Fibroblast of peridontal ligament (primary cell): ENCODE results near the gene TMEM179.
"Not testable (repeated sequence)": the region's sequence is repeated elsewhere in the genome, so short reads cannot be mapped to it uniquely, and the experiment has no call there.

Experiments
- DNase-seq: peaks from one replicate; pipeline ENCODE4 v3.0.0-alpha.2; 2010; ENCODE audit errors: extremely low read depth

Gene TMEM179

GRCh38 chr14:104637546-104638003, 33.0 kb upstream of the TMEM179 start:
- DNase-seq = no peak

- DNase-seq = not testable (repeated sequence)
These were observed 32.4 kb upstream of the TMEM179 start for GRCh38 chr14:104636846-104637545.

GRCh38 chr14:104636131-104636530, 31.6 kb upstream of the TMEM179 start:
- no peak for DNase-seq

GRCh38 chr14:104635717-104636116, 31.1 kb upstream of the TMEM179 start:
- DNase-seq = no peak

- no peak for DNase-seq
These were observed 30.5 kb upstream of the TMEM179 start for GRCh38 chr14:104634886-104635570.

- DNase-seq = no peak
These were observed 29.7 kb upstream of the TMEM179 start for GRCh38 chr14:104634138-104634760.

GRCh38 chr14:104633276-104634137, 28.9 kb upstream of the TMEM179 start:
- no peak for DNase-seq

- no peak for DNase-seq
These were observed 28.2 kb upstream of the TMEM179 start for GRCh38 chr14:104632781-104633180.

GRCh38 chr14:104624939-104625338, 20.4 kb upstream of the TMEM179 start:
- DNase-seq = no peak

- DNase-seq = no peak
These were observed 9.7 kb upstream of the TMEM179 start for GRCh38 chr14:104614126-104614812.

GRCh38 chr14:104611881-104612280, 7.3 kb upstream of the TMEM179 start:
- DNase-seq = no peak

GRCh38 chr14:104610749-104611310, 6.3 kb upstream of the TMEM179 start:
- no peak for DNase-seq

- DNase-seq = no peak
These were observed 5.1 kb upstream of the TMEM179 start for GRCh38 chr14:104609666-104610065.

GRCh38 chr14:104603711-104604401, 716 bp downstream of the TMEM179 start:
- DNase-seq = no peak

GRCh38 chr14:104602933-104603325, 1.6 kb downstream of the TMEM179 start:
- no peak for DNase-seq

- DNase-seq = no peak
These were observed 2.1 kb downstream of the TMEM179 start for GRCh38 chr14:104602315-104602932.

GRCh38 chr14:104601786-104602185, 2.8 kb downstream of the TMEM179 start:
- DNase-seq = no peak

- no peak for DNase-seq
These were observed 3.8 kb downstream of the TMEM179 start for GRCh38 chr14:104600805-104601204.

- no peak for DNase-seq
These were observed 4.4 kb downstream of the TMEM179 start for GRCh38 chr14:104600141-104600643.

- no peak for DNase-seq
These were observed 5.1 kb downstream of the TMEM179 start for GRCh38 chr14:104599446-104599845.
